ENCODE results near the gene PI4KA. TPM values are rescaled to one million over a fixed set of nuclear protein-coding genes. Genes with fewer than 3 reads are reported as not detected.
A peak's percentile ranks its signal among the peaks of the same experiment; 100 is the strongest.

PI4KA gene
- total RNA-seq, 1 donor from 2014 or later, result 40.5 TPM

DNA sequence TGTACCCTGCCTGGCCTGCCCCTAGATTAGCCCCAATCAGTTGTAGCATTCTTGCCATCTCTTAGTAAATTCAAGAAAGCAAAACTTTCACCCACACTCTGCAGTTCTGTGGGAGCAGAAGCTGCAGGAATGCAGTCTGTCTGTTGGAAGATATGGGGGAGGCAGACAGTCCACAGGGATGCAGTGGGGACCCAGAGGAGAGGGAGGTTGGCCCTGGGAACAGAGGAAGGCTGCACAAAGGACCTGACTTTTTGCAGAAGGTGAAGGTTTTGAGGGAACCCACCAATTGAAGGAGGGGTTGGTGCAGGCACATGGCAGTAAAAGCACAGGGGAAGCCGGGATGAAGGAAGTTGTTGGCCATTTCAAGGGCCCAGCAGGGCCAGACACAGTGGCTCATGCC is 16.7 kb upstream of the PI4KA start:
- H3K27me3 ChIP-seq (ENCODE audit: low read depth), result no peaks in the 10 kb centered on the region
- DNase-seq, result no peak
- no peaks in the 10 kb centered on the region for H3K4me1 ChIP-seq
- intact Hi-C loops (cut with micrococcal nuclease), result no loop called here
- H3K36me3 ChIP-seq, result peaks cover 67% of the 10 kb centered on the region
- H3K4me3 ChIP-seq, result no peak overlapping the region
- H3K27ac ChIP-seq (replicated peaks), result no peak overlapping the region
- no peaks in the 10 kb centered on the region for H3K9me3 ChIP-seq (replicated peaks)
- TF ChIP-seq, protein P1, sequence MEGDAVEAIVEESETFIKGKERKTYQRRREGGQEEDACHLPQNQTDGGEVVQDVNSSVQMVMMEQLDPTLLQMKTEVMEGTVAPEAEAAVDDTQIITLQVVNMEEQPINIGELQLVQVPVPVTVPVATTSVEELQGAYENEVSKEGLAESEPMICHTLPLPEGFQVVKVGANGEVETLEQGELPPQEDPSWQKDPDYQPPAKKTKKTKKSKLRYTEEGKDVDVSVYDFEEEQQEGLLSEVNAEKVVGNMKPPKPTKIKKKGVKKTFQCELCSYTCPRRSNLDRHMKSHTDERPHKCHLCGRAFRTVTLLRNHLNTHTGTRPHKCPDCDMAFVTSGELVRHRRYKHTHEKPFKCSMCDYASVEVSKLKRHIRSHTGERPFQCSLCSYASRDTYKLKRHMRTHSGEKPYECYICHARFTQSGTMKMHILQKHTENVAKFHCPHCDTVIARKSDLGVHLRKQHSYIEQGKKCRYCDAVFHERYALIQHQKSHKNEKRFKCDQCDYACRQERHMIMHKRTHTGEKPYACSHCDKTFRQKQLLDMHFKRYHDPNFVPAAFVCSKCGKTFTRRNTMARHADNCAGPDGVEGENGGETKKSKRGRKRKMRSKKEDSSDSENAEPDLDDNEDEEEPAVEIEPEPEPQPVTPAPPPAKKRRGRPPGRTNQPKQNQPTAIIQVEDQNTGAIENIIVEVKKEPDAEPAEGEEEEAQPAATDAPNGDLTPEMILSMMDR (IDR thresholded peaks at IDR 0.05; ENCODE audit: borderline replicate concordance), result no peak

DNA sequence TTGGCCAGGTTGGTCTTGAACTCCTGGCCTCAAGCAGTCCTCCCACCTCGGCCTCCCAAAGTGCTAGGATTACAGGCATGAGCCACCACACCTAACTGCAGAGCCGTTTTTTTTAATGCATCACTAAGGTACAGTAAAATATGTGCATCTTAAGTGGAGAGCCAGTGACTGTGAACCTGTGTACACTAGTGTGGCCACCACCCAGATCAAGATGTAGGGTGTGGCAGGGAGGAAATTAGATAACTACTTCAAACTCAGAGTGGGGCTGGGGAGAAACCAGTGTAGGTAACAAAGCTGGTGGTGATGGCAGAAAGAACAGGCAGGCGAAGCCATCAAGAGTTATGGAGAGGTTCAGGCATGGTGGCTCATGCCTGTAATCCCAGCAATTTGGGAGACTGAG is 14.6 kb upstream of the PI4KA start:
- Histone ChIP-seq H3K36me3 (peaks cover 69% of the 10 kb centered on the region), H3K4me1 (peaks cover 3% of the 10 kb centered on the region), H3K27ac (replicated peaks) (no peak overlapping the region), H3K9me3 (replicated peaks) (no peaks in the 10 kb centered on the region), H3K27me3 (ENCODE audit: low read depth) (no peaks in the 10 kb centered on the region), H3K4me3 (no peak overlapping the region)
- no peak for DNase-seq
- intact Hi-C loops (cut with micrococcal nuclease), result no loop called here
- TF ChIP-seq, protein P1 (IDR thresholded peaks at IDR 0.05; ENCODE audit: borderline replicate concordance), result no peak

DNA sequence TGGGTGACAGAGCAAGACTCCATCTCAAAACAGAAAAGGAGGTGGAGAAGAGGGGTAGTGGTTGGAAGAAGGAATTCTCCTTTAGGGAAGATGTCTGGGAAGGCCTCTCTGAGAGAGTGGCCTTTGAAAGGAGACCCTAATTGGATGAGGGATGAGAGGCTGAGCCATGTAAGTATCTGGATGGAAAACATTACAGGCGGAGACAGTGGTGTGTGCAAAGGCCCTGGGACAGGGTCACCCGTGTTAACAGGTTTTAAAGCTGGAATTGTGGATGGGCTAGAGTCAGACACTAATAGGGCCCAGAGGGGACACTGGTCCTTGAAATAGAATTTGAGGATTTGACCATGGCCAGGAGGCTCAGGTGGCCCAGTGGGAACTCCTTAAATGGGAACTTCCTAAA is 10.6 kb upstream of the PI4KA start:
- Histone ChIP-seq H3K27me3 (ENCODE audit: low read depth) (no peaks in the 10 kb centered on the region), H3K36me3 (peaks cover 35% of the 10 kb centered on the region), H3K4me3 (no peak overlapping the region), H3K27ac (replicated peaks) (peak overlapping the region; percentile 13), H3K4me1 (peaks cover 34% of the 10 kb centered on the region), H3K9me3 (replicated peaks) (no peaks in the 10 kb centered on the region)
- DNase-seq, result no peak
- intact Hi-C loops (cut with micrococcal nuclease), result no loop called here
- TF ChIP-seq, protein P1 (IDR thresholded peaks at IDR 0.05; ENCODE audit: borderline replicate concordance), result no peak

DNA sequence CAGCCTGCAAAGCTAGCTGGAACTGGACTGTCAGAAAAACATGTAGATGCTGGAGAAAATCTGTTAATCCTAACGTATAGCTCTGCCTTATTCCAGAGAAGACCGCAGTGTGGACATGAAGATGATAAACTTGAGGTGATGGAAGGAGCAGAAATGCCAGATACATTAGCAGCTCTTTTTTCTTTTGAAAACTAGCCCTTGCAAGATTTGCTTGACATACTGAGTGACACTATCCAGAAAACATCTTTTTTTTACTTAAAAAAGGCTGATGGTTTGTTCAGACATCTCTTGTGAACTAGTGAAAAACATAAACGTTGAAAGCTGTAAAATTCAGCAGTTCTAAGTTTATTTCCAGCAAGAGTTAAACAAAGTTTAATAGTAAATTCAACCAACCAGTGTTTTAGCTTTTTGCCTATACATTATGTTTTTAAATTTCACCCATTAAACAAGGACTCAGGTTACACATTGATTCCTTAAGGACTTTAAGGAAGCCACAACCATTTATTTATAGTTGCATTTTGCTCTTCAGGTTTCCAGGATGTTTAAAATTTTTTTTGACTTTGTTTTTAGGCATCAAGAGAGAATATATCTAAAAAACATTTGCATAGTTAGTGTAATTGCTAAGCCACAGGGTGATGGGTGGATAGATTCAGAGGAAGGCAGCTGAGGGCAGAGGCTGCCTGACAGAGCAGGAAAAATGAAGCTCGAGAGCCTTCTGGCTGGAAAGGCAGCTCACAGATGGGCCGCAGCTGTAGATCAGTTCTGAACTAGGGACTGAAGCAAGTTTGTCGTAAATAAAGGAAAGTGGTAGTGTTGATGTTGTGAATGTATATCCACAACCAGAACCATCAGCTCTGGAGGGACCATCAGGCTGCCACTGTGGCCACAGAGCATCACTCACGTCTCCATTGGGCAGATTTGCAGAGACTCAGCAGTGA is 9.7 kb upstream of the PI4KA start:
- no peak for DNase-seq
- intact Hi-C loops (cut with micrococcal nuclease), result no loop called here
- peak overlapping the region; percentile 82 for H3K27ac ChIP-seq (replicated peaks)
- no peaks in the 10 kb centered on the region for H3K9me3 ChIP-seq (replicated peaks)
- peaks cover 34% of the 10 kb centered on the region for H3K4me1 ChIP-seq
- TF ChIP-seq, protein P1 (IDR thresholded peaks at IDR 0.05; ENCODE audit: borderline replicate concordance), result no peak
- H3K27me3 ChIP-seq (ENCODE audit: low read depth), result no peaks in the 10 kb centered on the region
- peaks cover 32% of the 10 kb centered on the region for H3K36me3 ChIP-seq
- no peak overlapping the region for H3K4me3 ChIP-seq

DNA sequence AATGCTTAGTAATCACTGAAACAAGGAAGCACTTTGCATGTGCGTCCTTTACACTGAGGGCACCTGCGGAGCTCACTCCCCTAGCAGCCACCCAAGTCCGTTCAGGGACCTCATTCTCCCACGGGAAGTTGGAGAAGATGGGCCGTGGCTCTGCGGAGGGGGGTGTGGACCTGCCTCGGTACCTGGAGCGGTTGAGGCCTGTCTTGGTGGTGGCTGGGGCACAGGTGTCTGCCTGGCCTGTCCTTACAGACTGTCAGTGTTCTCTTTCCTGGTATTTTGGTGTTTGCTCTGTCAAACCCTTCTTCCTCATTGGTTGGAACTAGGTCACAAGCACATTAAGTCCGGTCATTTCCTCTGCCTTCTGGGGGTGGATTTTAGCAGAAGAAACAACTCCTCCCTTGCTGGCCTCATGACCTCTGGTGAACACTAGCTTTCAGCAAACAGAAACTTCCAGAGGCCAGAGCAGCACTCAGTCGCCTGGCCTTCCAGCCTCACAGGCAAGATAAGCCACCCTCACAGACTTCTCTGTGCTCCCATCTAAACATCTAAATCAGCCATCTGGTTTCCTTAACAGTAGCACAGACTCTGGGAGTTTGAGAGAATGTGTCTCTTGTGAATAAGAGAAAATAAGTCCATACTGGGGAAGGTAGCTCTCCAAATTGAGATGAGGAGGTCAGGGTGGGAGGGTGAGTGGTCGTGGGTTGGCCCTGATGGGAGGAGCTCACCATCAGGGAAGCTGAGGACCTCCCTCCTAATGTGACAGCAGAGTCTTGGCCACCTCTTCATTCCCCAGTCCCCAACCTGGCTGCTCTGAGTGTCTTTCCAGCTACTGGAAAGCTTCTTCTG is 8.8 kb upstream of the PI4KA start:
- Histone ChIP-seq H3K27ac (replicated peaks) (peak overlapping the region; percentile 82), H3K27me3 (ENCODE audit: low read depth) (no peaks in the 10 kb centered on the region), H3K4me1 (peaks cover 39% of the 10 kb centered on the region), H3K36me3 (peaks cover 29% of the 10 kb centered on the region), H3K9me3 (replicated peaks) (no peaks in the 10 kb centered on the region), H3K4me3 (peak overlapping the region; percentile 32)
- TF ChIP-seq, protein P1 (IDR thresholded peaks at IDR 0.05; ENCODE audit: borderline replicate concordance), result no peak
- intact Hi-C loops (cut with micrococcal nuclease), result no loop called here
- DNase-seq, result peak; percentile 20

All from left ventricle myocardium inferior (tissue), 1 donor.